HepG2 (cell line): ENCODE results near the gene HEMK1. TPM values are rescaled to one million over a fixed set of nuclear protein-coding genes. Genes with fewer than 3 reads are reported as not detected.
A peak's percentile ranks its signal among the peaks of the same experiment; 100 is the strongest.

ENCODE experiments used
- CENPX ChIP-seq: sonication (generic); formaldehyde crosslinking; IDR thresholded peaks from 2 replicates; pipeline ENCODE4 v1.9.0; 2021; ENCODE audit warnings: mild to moderate bottlenecking, missing genetic modification reagents, moderate library complexity
- FOXJ3 ChIP-seq: sonication (generic); formaldehyde crosslinking; IDR thresholded peaks from 2 replicates; pipeline ENCODE4 v1.4.0; 2020; ENCODE audit warnings: missing genetic modification reagents, mild to moderate bottlenecking, borderline replicate concordance
- FOXP1 ChIP-seq, 2 experiments: fragments of 450-650 bp in 1 of 2; IDR thresholded peaks; 2 replicates each; pipeline ENCODE4 v1.6.1; 2017 to 2018; ENCODE audit warnings: antibody characterized with exemption in 1 of 2
- HCFC1 ChIP-seq: fragments of 150-350 bp; IDR thresholded peaks from 2 replicates; pipeline ENCODE4 v1.6.1; 2014; ENCODE audit warnings: low read depth, low read length
- MTF1 ChIP-seq: sonication (generic); formaldehyde crosslinking; IDR thresholded peaks from 2 replicates; pipeline ENCODE4 v1.5.0; 2020; ENCODE audit warnings: missing genetic modification reagents
- MTF2 ChIP-seq: sonication (generic); formaldehyde crosslinking; IDR thresholded peaks from 2 replicates; pipeline ENCODE4 v1.5.0; 2020; ENCODE audit warnings: missing genetic modification reagents, borderline replicate concordance
- MXI1 ChIP-seq: IDR thresholded peaks from 3 replicates; pipeline ENCODE4 v1.6.1; 2012; ENCODE audit warnings: low read depth, low read length, inconsistent platforms, borderline replicate concordance
- SALL2 ChIP-seq: sonication (generic); formaldehyde crosslinking; IDR thresholded peaks from 2 replicates; pipeline ENCODE4 v1.8.1; 2023; ENCODE audit warnings: mild to moderate bottlenecking, missing genetic modification reagents, inconsistent platforms
- TCF7L2 ChIP-seq: IDR thresholded peaks from 2 replicates; pipeline ENCODE4 v1.6.1; 2011; ENCODE audit warnings: mild to moderate bottlenecking, low read depth, low read length, moderate library complexity
- TSC22D2 ChIP-seq: sonication (generic); formaldehyde crosslinking; IDR thresholded peaks from 2 replicates; pipeline ENCODE4 v1.5.1; 2020; ENCODE audit warnings: missing genetic modification reagents, mild to moderate bottlenecking, borderline replicate concordance
- XRCC5 ChIP-seq: fragments of 200-400 bp; formaldehyde crosslinking; optimal IDR thresholded peaks from 2 replicates; pipeline ENCODE3; 2017; ENCODE audit warnings: mild to moderate bottlenecking, low read length
- ZEB1 ChIP-seq: IDR thresholded peaks from 2 replicates; pipeline ENCODE4 v1.6.1; 2012; ENCODE audit warnings: mild to moderate bottlenecking, low read depth, inconsistent platforms; ENCODE audit not compliant: insufficient replicate concordance
- ZNF12 ChIP-seq: sonication (generic); formaldehyde crosslinking; IDR thresholded peaks from 2 replicates; pipeline ENCODE4 v1.5.0; 2020; ENCODE audit warnings: missing genetic modification reagents
- ZNF24 ChIP-seq: fragments of 450-650 bp; IDR thresholded peaks from 2 replicates; pipeline ENCODE4 v1.6.1; 2017; ENCODE audit warnings: antibody characterized with exemption, mild to moderate bottlenecking
- ZNF276 ChIP-seq: sonication (generic); formaldehyde crosslinking; IDR thresholded peaks from 2 replicates; pipeline ENCODE4 v1.4.0; 2020; ENCODE audit warnings: mild to moderate bottlenecking, low read depth, missing genetic modification reagents
- ZNF446 ChIP-seq: sonication (generic); formaldehyde crosslinking; IDR thresholded peaks from 2 replicates; pipeline ENCODE4 v1.5.0; 2020; ENCODE audit warnings: mild to moderate bottlenecking, missing genetic modification reagents
- ZNF510 ChIP-seq: sonication (generic); formaldehyde crosslinking; IDR thresholded peaks from 2 replicates; pipeline ENCODE4 v1.4.0; 2020; ENCODE audit warnings: low read depth, mild to moderate bottlenecking, missing genetic modification reagents
- ZNF557 ChIP-seq: sonication (generic); formaldehyde crosslinking; IDR thresholded peaks from 2 replicates; pipeline ENCODE4 v1.4.0; 2020; ENCODE audit warnings: missing genetic modification reagents
- ZNF7 ChIP-seq: IDR thresholded peaks from 2 replicates; pipeline ENCODE4 v1.6.1; 2016; ENCODE audit warnings: missing biosample characterization, missing genetic modification reagents
- ZNF773 ChIP-seq: sonication (generic); formaldehyde crosslinking; IDR thresholded peaks from 2 replicates; pipeline ENCODE4 v1.4.0; 2020; ENCODE audit warnings: missing genetic modification reagents, borderline replicate concordance
- ZNF790 ChIP-seq: sonication (generic); formaldehyde crosslinking; IDR thresholded peaks from 2 replicates; pipeline ENCODE4 v1.8.0; 2022; ENCODE audit warnings: missing genetic modification reagents, mild to moderate bottlenecking, borderline replicate concordance
- ZNF850 ChIP-seq: sonication (generic); formaldehyde crosslinking; conservative IDR thresholded peaks from 2 replicates; pipeline ENCODE4 v1.9.0; 2021; ENCODE audit warnings: mild to moderate bottlenecking, missing genetic modification reagents
- polyA plus RNA-seq, 8 experiments: library from polyadenylated mRNA; depleted of rRNA in 3 of 8; stranded (reverse) in 7 of 8; unstranded in 1 of 8; fragments of >200 nt; fragmentation: Illumina TruSeq in 4 of 8; extraction: Trizol in 4 of 8; gene quantifications; 2 replicates each; pipeline versions ENCODE4 v1.2.1 to v1.2.3, GENCODE V29; 2011 to 2016; ENCODE audit warnings: low read depth in 4 of 8, missing spikeins in 1 of 8, mixed read lengths in 1 of 8; ENCODE audit not compliant: insufficient read depth in 1 of 8
- total RNA-seq, 5 experiments: library from RNA; depleted of rRNA; stranded (reverse); fragments of >200 nt; fragmentation: Illumina TruSeq; extraction: Trizol; gene quantifications; 2 replicates each; pipeline ENCODE4 v1.2.3, GENCODE V29; 2016; ENCODE audit warnings: low read depth in 1 of 5
- TF ChIP-seq, protein P1 (sequence below): IDR thresholded peaks from 2 replicates; pipeline ENCODE4 v1.6.1; 2016; ENCODE audit warnings: mild to moderate bottlenecking, missing biosample characterization, missing genetic modification reagents
- TF ChIP-seq, protein P2 (sequence below): IDR thresholded peaks from 2 replicates; pipeline ENCODE4 v1.6.1; 2016; ENCODE audit warnings: control low read depth
- TF ChIP-seq, protein P3 (sequence below): sonication (generic); formaldehyde crosslinking; IDR thresholded peaks from 2 replicates; pipeline ENCODE4 v1.5.1; 2020; ENCODE audit warnings: mild to moderate bottlenecking, missing genetic modification reagents

Gene HEMK1
- total and polyA plus RNA-seq, 2 of the 13 experiments (the other 11 are each of a cell fraction or from before 2014, with no cell fraction given): 9.8 to 12.6 TPM

DNA sequence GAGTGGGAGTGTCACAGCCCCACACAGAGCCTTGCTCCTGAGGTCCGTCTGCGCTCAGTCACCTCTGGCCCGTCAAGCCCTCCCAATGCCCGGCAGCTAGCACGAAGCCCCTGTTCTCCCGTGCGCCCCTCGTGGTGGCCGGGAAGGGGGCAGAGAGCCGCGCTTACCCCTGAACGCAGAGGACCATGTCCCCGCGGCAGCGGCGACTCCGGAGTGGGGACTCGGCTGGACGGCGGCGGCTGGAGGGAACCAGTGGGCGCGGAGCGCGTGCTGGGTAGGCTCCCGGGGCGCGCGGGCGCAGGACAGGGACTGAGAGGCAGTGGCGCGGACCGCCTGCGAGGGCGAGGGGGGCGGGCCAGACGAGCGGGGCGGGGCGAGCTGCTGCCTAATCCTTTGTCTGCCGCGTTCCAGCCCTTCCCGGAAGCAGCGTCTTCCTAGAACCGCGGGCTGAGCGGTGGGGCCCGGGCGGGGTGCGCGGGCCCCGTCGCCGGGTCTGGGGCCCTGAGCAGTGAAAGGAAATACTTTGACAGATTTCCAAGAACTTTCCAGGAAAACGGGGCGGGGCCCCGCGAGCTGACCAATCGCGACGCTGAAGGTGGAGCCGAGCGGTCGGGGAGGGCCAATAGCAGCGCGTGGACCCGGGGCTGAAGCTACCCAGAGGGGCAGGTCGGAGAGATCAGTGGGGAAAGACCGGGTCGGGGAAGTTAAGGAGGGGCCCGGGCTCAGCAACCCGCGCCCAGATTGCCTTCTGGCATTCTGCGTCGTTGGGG is 42.3 kb downstream of the HEMK1 start, which contains the start of gene CISH (continued):
- TF ChIP-seq TSC22D2 (no peak), ZNF557 (CRISPR knock-in tag) (0 out of 2 replicates have a peak, but pooled peaks have one; percentile 32), MTF1 (CRISPR knock-in tag) (no peak), SALL2 (CRISPR knock-in tag) (peak; percentile 83), ZNF276 (CRISPR knock-in tag) (peak; percentile 85), HCFC1 (no peak), ZNF510 (CRISPR knock-in tag) (peak; percentile 90; the same call in 1 of the 2 replicates), ZNF446 (CRISPR knock-in tag) (peak; percentile 46; the same call in 1 of the 2 replicates), ZNF773 (CRISPR knock-in tag) (peak; percentile 87; the same call in 1 of the 2 replicates), ZEB1 (no peak), ZNF24 (no peak), FOXJ3 (CRISPR knock-in tag) (peak; percentile 39; the same call in 1 of the 2 replicates), ZNF790 (CRISPR knock-in tag) (no peak; the same call in 1 of the 2 replicates), MTF2 (CRISPR knock-in tag) (no peak), ZNF850 (CRISPR knock-in tag) (no peak), CENPX (CRISPR knock-in tag) (no peak), TCF7L2 (no peak), ZNF12 (CRISPR knock-in tag) (0 out of 2 replicates have a peak, but pooled peaks have one; percentile 40), XRCC5 (peak; percentile 62), MXI1 (peak; percentile 47; the same call in 1 of the 3 replicates), ZNF7 (CRISPR knock-in tag) (no peak), FOXP1 (IDR thresholded peaks at IDR 0.05) (no peak), FOXP1 (CRISPR knock-in tag; IDR thresholded peaks at IDR 0.05) (peak; percentile 47; the same call in 1 of the 2 replicates)
- TF ChIP-seq, protein P1, sequence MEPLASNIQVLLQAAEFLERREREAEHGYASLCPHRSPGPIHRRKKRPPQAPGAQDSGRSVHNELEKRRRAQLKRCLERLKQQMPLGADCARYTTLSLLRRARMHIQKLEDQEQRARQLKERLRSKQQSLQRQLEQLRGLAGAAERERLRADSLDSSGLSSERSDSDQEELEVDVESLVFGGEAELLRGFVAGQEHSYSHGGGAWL (CRISPR knock-in tag): peak; percentile 67
- TF ChIP-seq, protein P2, sequence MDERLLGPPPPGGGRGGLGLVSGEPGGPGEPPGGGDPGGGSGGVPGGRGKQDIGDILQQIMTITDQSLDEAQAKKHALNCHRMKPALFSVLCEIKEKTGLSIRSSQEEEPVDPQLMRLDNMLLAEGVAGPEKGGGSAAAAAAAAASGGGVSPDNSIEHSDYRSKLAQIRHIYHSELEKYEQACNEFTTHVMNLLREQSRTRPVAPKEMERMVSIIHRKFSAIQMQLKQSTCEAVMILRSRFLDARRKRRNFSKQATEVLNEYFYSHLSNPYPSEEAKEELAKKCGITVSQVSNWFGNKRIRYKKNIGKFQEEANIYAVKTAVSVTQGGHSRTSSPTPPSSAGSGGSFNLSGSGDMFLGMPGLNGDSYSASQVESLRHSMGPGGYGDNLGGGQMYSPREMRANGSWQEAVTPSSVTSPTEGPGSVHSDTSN (CRISPR knock-in tag): no peak
- TF ChIP-seq, protein P3, sequence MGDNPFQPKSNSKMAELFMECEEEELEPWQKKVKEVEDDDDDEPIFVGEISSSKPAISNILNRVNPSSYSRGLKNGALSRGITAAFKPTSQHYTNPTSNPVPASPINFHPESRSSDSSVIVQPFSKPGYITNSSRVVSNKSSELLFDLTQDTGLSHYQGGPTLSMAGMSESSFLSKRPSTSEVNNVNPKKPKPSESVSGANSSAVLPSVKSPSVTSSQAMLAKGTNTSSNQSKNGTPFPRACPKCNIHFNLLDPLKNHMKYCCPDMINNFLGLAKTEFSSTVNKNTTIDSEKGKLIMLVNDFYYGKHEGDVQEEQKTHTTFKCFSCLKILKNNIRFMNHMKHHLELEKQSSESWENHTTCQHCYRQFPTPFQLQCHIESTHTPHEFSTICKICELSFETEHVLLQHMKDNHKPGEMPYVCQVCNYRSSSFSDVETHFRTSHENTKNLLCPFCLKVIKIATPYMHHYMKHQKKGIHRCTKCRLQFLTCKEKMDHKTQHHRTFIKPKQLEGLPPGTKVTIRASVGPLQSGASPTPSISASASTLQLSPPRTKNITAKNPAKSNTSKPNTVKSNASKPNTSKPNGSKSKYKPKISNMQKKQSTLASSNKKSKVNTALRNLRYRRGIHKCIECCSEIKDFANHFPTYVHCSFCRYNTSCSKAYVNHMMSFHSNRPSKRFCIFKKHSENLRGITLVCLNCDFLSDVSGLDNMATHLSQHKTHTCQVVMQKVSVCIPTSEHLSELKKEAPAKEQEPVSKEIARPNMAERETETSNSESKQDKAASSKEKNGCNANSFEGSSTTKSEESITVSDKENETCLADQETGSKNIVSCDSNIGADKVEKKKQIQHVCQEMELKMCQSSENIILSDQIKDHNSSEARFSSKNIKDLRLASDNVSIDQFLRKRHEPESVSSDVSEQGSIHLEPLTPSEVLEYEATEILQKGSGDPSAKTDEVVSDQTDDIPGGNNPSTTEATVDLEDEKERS (CRISPR knock-in tag): no peak
